C4-2B (cell line): Measurements from ENCODE around the gene PRKD2.

ENCODE experiments used
- CTCF ChIP-seq: fragments of 450-650 bp; conservative IDR thresholded peaks from 2 replicates; pipeline ENCODE4 v1.5.1; 2017; ENCODE audit warnings: mild to moderate bottlenecking
- ZFX ChIP-seq: fragments of 450-650 bp; IDR thresholded peaks from 2 replicates; pipeline ENCODE4 v1.6.1; 2017

DNA sequence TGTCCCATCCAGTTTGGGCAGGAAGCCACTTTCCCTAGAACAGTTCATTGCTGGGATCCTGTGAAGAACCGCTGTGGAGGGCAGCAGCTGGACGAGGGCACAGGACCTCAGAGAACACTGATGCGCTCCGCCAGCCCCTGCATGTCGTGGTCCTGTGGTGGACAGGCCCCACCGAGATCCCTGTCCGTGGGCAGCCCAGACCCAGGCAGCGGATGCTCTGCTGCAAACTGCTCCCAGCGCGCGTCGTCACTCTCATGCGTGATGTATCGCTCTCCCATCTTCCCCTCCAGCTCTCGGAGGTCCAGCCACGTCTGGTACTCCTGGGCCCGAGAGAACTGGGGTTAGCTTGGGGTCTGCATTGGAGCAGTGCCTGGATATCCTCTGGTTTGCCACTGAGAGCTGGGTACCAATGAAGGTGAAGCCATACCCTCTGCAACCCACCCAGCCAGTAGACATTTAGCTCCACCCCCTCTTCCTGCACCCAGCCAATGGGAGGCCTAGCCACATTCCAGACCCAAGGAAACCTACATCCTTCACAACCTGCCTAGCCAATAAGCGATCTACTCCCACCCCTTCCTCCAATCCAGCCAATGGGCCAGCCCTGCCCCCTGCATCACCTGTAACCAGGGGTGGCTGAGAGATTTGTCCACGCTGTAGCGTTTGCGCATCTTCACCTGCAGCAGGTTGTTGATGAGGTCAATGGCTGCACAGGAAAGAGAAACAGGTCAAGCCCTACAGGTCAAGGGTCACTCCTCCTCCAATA lies 42.3 kb downstream of the PRKD2 start:
- TF ChIP-seq CTCF = no peak
- TF ChIP-seq ZFX = no peak
